GM20431 (cell line): ENCODE data around the gene TMEM154.

Experiments used
- in situ Hi-C: fragments of 300-500 bp; cut with MseI, MboI; formaldehyde crosslinking; loops from one replicate; pipeline ENCODE4 v1.15.0; 2020; ENCODE audit warnings: low sequenced_read_pairs; ENCODE audit not compliant: unreplicated experiment

TMEM154 gene

DNA sequence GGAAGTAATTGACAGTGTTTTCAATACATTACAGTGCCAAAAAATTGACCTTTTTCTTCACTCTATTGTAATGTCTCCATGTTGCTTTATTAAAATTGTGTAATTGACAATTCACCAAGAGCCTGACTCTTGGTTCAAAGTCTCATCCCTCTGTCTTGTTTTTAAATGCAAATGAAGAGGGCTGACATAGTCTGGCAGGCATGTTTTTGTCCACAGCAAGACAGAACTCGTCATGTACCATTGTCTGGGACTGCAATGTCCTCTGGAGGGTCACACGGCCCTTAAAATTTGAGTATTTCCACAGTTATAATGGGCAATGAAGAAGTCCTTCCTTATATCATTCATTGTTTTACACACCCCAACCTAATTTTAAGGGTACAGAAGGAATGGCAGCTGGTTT is 105.9 kb downstream of the TMEM154 start:
- in situ Hi-C loops = no loop called here

DNA sequence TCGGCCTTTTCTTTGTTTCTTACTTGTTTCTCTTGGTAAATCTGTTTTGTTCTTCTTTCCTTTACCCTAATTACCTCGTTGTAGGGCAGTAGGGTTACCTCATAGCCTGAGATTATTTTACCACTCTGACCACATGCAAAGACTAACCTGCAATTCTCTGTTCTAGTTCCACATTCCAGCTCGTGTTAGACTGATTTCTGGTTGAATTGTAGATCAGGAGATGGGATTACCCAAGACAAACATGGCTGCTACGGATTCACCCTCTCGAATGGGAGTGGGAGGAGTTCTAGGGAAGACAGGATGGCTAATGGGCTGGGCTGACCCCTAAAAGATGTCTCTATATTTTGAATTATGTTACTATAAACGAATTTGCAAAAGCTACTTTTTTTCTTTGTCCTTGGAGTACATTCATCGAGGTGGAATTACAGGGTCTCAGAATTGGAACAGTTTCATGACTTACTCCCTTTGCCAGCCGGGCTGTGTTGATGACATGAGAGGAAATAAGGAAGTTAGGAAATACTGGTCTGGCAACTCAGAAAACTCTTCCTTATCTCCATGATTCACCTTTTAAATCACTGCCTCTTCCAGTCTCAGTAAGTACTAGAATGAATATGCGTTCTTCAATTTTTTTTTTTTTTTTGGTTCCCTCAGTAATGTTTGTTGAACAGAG is 107.2 kb downstream of the TMEM154 start:
- in situ Hi-C loops = no loop called here

GRCh38 chr4:152571770-152572169 is 108.0 kb downstream of the TMEM154 start:
- in situ Hi-C loops = no loop called here

DNA sequence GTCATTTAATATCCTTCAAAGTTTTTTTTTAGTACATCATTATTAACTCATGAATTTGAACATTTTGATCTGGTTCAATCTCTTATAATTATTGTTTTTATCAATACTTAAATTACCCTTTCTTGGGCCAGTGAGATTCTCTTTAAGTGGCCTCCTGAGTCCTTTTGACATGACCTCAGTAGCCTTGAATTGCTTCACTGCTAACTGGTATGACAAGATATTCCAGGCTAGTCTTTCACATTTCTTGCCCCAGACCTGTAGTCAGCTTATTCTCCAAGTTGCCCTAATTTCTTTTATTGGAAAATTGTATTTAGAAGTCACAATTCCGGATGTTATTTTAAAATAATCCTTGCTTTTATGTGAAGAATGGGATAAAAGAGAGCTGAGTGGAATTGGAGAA is 108.5 kb downstream of the TMEM154 start:
- in situ Hi-C loops = no loop called here
